K562 (cell line): ENCODE measurements around the gene RNF41. TPM values are rescaled to one million over a fixed set of nuclear protein-coding genes. Genes with fewer than 3 reads are reported as not detected.

ENCODE experiments used
- CBFB ChIP-seq: sonication (generic); formaldehyde crosslinking; IDR thresholded peaks from 2 replicates; pipeline ENCODE4 v1.4.0; 2020; ENCODE audit warnings: mild to moderate bottlenecking, missing genetic modification reagents
- ETV5 ChIP-seq: sonication (generic); formaldehyde crosslinking; IDR thresholded peaks from 2 replicates; pipeline ENCODE4 v1.4.0; 2020; ENCODE audit warnings: low read depth, mild to moderate bottlenecking, missing genetic modification reagents
- GTF2E2 ChIP-seq: fragments of 200-800 bp; sonication (Bioruptor generic); IDR thresholded peaks from 2 replicates; pipeline ENCODE4 v1.6.1; 2016; ENCODE audit warnings: missing genetic modification characterization, missing compliant biosample characterization
- HDAC1 ChIP-seq, 2 experiments: fragments of 450-650 bp; IDR thresholded peaks; 2 replicates each; pipeline ENCODE4 v1.6.1; 2016 to 2017; ENCODE audit warnings: inconsistent platforms in 1 of 2, mild to moderate bottlenecking in 1 of 2, moderate library complexity in 1 of 2
- HINFP ChIP-seq: fragments of 450-650 bp; conservative IDR thresholded peaks from 2 replicates; pipeline ENCODE4 v1.6.1; 2016; ENCODE audit warnings: missing genetic modification characterization, low read depth, mild to moderate bottlenecking, control low read depth, missing compliant biosample characterization
- JUN ChIP-seq, 2 experiments: sonication (generic) in 1 of 2; formaldehyde crosslinking in 1 of 2; IDR thresholded peaks; 2 replicates each; pipeline versions ENCODE4 v1.6.1 to v1.8.0; 2012 to 2022; ENCODE audit warnings: borderline replicate concordance in 2 of 2, mild to moderate bottlenecking in 2 of 2, improper control_type of control experiment in 1 of 2, low read depth in 1 of 2, low read length in 1 of 2, missing genetic modification reagents in 1 of 2
- JUND ChIP-seq, 2 experiments: IDR thresholded peaks; 2 replicates in 1 of 2; 3 replicates in 1 of 2; pipeline ENCODE4 v1.6.1; 2011; ENCODE audit warnings: borderline replicate concordance in 2 of 2, low read depth in 2 of 2, low read length in 2 of 2, improper control_type of control experiment in 1 of 2, missing biosample characterization in 1 of 2, missing genetic modification characterization in 1 of 2, missing genetic modification reagents in 1 of 2
- KAT7 ChIP-seq: sonication (generic); formaldehyde crosslinking; IDR thresholded peaks from 2 replicates; pipeline ENCODE4 v1.8.0; 2022; ENCODE audit warnings: missing genetic modification reagents, mild to moderate bottlenecking, borderline replicate concordance
- PML ChIP-seq: IDR thresholded peaks from 2 replicates; pipeline ENCODE4 v1.6.1; 2012; ENCODE audit warnings: low read length, inconsistent platforms
- RAD51 ChIP-seq: fragments of 450-650 bp; IDR thresholded peaks from 2 replicates; pipeline ENCODE4 v1.7.1; 2016; ENCODE audit warnings: low read depth, mild to moderate bottlenecking, borderline replicate concordance
- RBBP5 ChIP-seq: fragments of 200-600 bp; sonication (generic); IDR thresholded peaks from 2 replicates; pipeline ENCODE4 v1.6.1; 2012; ENCODE audit warnings: borderline replicate concordance, mild to moderate bottlenecking, low read length, control low read depth, inconsistent platforms; ENCODE audit not compliant: insufficient read depth, poor library complexity, severe bottlenecking
- SNIP1 ChIP-seq: fragments of 450-650 bp; IDR thresholded peaks from 2 replicates; pipeline ENCODE4 v1.7.1; 2017; ENCODE audit warnings: low read depth, mild to moderate bottlenecking
- SNRNP70 ChIP-seq: fragments of 200-400 bp; formaldehyde crosslinking; optimal IDR thresholded peaks from 2 replicates; pipeline ENCODE3; 2017; ENCODE audit warnings: low read depth, low read length
- SOX6 ChIP-seq: fragments of 450-650 bp; IDR thresholded peaks from 2 replicates; pipeline ENCODE4 v1.6.1; 2014; ENCODE audit warnings: mild to moderate bottlenecking
- TEAD1 ChIP-seq, 2 experiments: fragments of 450-650 bp in 1 of 2; sonication (generic) in 1 of 2; formaldehyde crosslinking; IDR thresholded peaks; 2 replicates each; pipeline versions ENCODE4 v1.4.0 to v1.8.0; 2020 to 2022; ENCODE audit warnings: mild to moderate bottlenecking in 2 of 2, missing genetic modification reagents in 1 of 2
- ZFX ChIP-seq: sonication (generic); formaldehyde crosslinking; IDR thresholded peaks from 2 replicates; pipeline ENCODE4 v1.8.0; 2022; ENCODE audit warnings: mild to moderate bottlenecking, missing genetic modification reagents, moderate library complexity
- ZNF347 ChIP-seq: fragments of 450-650 bp; formaldehyde crosslinking; IDR thresholded peaks from 2 replicates; pipeline ENCODE4 v1.4.0; 2020; ENCODE audit warnings: low read depth, mild to moderate bottlenecking, moderate library complexity
- polyA plus RNA-seq, 8 experiments: library from polyadenylated mRNA; depleted of rRNA in 4 of 8; stranded (reverse) in 5 of 8; unstranded in 3 of 8; fragments of >200 nt; fragmentation: Nextera tagmentation in 2 of 8; fragmentation: Illumina TruSeq in 1 of 8; extraction: Ambion mirVana in 2 of 8; extraction: Trizol in 1 of 8; gene quantifications; 2 replicates each; pipeline versions ENCODE4 v1.2.1 to v1.2.3, GENCODE V29; 2011 to 2014; ENCODE audit warnings: inconsistent platforms in 1 of 8, missing spikeins in 1 of 8
- total RNA-seq, 7 experiments: library from RNA; depleted of rRNA in 6 of 7; stranded (reverse); fragments of >200 nt in 6 of 7; fragmentation: Illumina TruSeq in 2 of 7; extraction: Trizol in 2 of 7; gene quantifications; 2 replicates each; pipeline versions ENCODE4 v1.2.1 to v1.2.3, GENCODE V29; 2011 to 2021; ENCODE audit warnings: low replicate concordance in 1 of 7
- TF ChIP-seq, protein P1 (sequence below), 2 experiments: IDR thresholded peaks; 2 replicates each; pipeline ENCODE4 v1.6.1; 2012; ENCODE audit warnings: improper control_type of control experiment in 2 of 2, low read depth in 2 of 2, low read length in 2 of 2, borderline replicate concordance in 1 of 2

The RNF41 gene
- total and polyA plus RNA-seq, 9 of the 15 experiments (the other 6 are each of a cell fraction or from before 2014, with no cell fraction given): 28.2 to 46.8 (median 33.8) TPM

- TF ChIP-seq SNRNP70 (no peak), RBBP5 (peak; percentile 66), JUN (IDR thresholded peaks at IDR 0.05; ENCODE audit: borderline replicate concordance, low read depth, low read length) (peak; percentile 8; the same call in 1 of the 2 replicates), JUN (CRISPR knock-in tag; IDR thresholded peaks at IDR 0.05; ENCODE audit: borderline replicate concordance) (0 out of 2 replicates have a peak, but pooled peaks have one; percentile 31), CBFB (CRISPR knock-in tag) (peak; percentile 66; the same call in 1 of the 2 replicates), KAT7 (0 out of 2 replicates have a peak, but pooled peaks have one; percentile 7), JUND (IDR thresholded peaks at IDR 0.05; ENCODE audit: borderline replicate concordance, low read depth, low read length) (peak; percentile 65), JUND (tag; IDR thresholded peaks at IDR 0.05; ENCODE audit: borderline replicate concordance, low read depth, low read length) (no peak), HDAC1 (IDR thresholded peaks at IDR 0.05) (peak in 1 of 2 experiments; percentile 30; a peak in 2 of 4 replicates), ZFX (CRISPR knock-in tag) (peak; percentile 75), SOX6 (peak; percentile 40; the same call in 1 of the 2 replicates), ZNF347 (CRISPR knock-in tag) (no peak), GTF2E2 (tag) (peak; percentile 35; the same call in 1 of the 2 replicates), SNIP1 (peak; percentile 71), TEAD1 (CRISPR knock-in tag; IDR thresholded peaks at IDR 0.05) (peak in 1 of 2 experiments; percentile 42; a peak in 1 of 4 replicates), HINFP (tag) (no peak), RAD51 (no peak), PML (peak; percentile 76; the same call in 1 of the 2 replicates), ETV5 (peak; percentile 50; the same call in 1 of the 2 replicates)
- TF ChIP-seq, protein P1, sequence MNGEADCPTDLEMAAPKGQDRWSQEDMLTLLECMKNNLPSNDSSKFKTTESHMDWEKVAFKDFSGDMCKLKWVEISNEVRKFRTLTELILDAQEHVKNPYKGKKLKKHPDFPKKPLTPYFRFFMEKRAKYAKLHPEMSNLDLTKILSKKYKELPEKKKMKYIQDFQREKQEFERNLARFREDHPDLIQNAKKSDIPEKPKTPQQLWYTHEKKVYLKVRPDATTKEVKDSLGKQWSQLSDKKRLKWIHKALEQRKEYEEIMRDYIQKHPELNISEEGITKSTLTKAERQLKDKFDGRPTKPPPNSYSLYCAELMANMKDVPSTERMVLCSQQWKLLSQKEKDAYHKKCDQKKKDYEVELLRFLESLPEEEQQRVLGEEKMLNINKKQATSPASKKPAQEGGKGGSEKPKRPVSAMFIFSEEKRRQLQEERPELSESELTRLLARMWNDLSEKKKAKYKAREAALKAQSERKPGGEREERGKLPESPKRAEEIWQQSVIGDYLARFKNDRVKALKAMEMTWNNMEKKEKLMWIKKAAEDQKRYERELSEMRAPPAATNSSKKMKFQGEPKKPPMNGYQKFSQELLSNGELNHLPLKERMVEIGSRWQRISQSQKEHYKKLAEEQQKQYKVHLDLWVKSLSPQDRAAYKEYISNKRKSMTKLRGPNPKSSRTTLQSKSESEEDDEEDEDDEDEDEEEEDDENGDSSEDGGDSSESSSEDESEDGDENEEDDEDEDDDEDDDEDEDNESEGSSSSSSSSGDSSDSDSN (IDR thresholded peaks at IDR 0.05; ENCODE audit: borderline replicate concordance in 1 of 2, low read depth in 2 of 2, low read length in 2 of 2): peak in 1 of 2 experiments; percentile 77; a peak in 1 of 4 replicates
Measured at GRCh38 chr12:56221757-56222530, at the start of gene RNF41 (continued).
